D721Med (cell line): ENCODE results near the gene HSP90AA1.
A peak's percentile ranks its signal among the peaks of the same experiment; 100 is the strongest.
"Not testable (repeated sequence)": the region's sequence is repeated elsewhere in the genome, so short reads cannot be mapped to it uniquely, and the experiment has no call there.

Experiments used
- DNase-seq: peaks from one replicate; pipeline ENCODE4 v3.0.0; 2011; ENCODE audit warnings: low spot score; ENCODE audit not compliant: insufficient read length
- FAIRE-seq: peaks from 2 replicates; lab custom pipeline; 2011; peaks lifted over from hg19 to GRCh38; lab: Jason Lieb, UNC
- CTCF ChIP-seq: IDR thresholded peaks from 2 replicates; pipeline ENCODE4 v1.5.1; 2012; ENCODE audit warnings: mild to moderate bottlenecking, control low read depth; ENCODE audit not compliant: insufficient read depth; ENCODE audit errors: missing control alignments

The HSP90AA1 gene

DNA sequence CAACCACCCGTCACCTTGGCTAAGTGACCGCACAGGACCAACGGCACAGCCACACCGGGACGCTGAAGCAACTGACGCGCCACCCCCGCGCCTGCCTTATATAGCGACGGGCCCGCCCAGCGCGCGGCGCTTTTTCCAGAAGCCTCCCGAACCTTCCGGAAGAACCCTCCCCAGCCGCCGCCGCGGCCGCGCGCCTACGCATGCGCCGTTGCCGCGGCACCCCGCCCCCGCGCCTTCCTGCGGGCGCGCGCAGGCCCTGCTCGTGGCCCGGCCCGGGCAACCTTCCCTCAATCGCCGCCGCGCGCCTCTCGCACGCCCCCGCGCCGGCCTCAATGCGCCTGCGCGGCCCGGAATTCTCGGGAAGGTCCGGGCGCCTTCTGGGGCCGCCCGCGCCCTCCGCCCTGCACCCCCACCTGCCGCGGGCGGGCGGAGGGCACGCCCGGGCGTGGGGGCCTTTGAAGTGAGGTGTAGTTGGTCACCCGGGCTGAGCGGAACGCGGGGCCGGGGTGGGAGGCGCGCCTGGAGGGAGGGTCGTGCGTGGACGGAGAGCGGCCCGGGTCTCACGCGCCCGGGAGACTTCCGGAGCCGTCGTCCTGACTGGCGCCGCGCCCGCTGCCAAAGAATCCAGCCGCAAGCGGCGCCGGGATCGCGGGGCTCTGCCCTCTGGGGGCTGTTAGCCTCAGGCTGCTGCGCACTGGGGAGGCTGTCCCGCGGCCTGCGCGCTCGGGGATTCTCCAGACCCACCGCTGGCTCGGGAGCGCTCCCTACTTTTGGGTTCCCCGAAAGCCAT, at the start of gene HSP90AA1:
Gene HSP90AA1 (minus strand): TSS at position 73 of the 790 bp plus-strand sequence. CDS start 666 bp downstream, outside the sequence.
- DNase-seq (peak; percentile 85), FAIRE-seq (no peak)
- no peak for TF ChIP-seq CTCF

GRCh38 chr14:102135456-102135855, 48.6 kb upstream of the HSP90AA1 start:
- DNase-seq, FAIRE-seq: not testable (repeated sequence)

- DNase-seq, FAIRE-seq: not testable (repeated sequence)
Measured at GRCh38 chr14:102134719-102135118, 47.9 kb upstream of the HSP90AA1 start.

DNA sequence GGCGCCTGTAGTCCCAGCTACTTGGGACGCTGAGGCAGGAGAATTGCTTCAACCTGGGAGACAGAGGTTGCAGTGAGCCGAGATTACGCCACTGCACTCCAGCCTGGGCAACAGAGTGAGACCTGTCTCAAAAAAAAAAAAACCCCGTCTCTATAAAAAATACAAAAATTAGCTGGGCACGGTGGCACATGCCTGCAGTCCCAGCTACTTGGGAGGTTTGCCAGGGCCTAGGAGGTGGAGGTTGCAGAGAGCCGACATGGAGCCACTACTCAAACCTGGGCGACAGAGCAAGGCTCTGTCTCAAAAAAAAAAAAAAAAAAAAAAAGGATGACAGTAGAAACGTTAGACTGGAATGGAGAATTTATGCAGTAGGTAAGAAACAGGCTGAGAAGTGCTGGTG, 47.2 kb upstream of the HSP90AA1 start:
- FAIRE-seq, DNase-seq: not testable (repeated sequence)

- DNase-seq, result no peak
- peak; percentile 16 for FAIRE-seq
- no peak for TF ChIP-seq CTCF
Measured at GRCh38 chr14:102131741-102132140, 44.9 kb upstream of the HSP90AA1 start.

DNA sequence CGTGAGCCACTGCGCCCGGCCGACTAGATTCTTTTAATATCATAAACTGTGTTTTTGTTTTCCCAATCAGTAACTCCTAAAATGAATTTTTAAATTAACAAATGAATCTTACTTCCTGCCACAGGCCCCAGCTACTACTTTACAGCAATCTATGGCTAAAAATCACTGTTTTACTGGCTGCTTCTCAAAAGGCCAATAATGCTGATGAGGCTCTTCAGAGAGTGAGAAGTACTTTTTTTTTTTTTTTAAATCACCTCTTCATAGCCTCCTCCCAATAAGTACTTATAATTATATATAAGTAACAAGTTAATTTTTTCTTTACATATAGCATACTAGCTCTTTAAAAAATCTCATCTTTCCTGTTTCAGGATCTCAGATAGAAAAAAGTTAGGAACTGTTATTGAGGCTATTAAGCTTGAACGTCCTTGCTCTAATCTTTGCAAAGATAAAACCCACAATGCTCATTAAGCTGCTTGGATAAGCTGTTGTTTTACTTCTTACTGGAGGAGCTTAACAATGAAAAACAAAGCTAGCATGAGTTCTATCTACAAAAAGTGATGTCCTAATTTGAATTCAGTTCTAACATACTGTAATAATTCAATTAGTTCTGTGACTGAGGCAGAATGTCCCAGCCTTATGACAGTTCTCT, 40.1 kb upstream of the HSP90AA1 start:
- DNase-seq (no peak), FAIRE-seq (peak; percentile 92)

DNA sequence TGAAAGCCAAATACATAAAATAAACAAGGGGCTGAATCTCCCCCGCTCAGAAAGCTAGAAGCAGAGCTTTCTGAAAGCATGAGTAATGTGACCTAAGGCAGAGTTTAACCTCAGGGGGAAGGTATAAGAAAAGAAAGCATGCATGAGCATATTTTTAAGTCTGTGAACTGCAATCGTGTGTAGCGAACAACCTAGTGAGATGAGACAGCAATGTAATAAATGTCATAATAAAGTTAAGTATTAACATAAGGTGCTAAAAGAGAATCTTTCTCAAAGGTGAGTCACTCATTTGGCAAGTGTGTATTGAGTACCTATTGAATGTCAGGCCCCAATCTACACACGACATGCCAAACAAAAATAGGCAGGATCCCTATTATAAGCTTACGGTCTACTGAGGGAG, 38.7 kb upstream of the HSP90AA1 start:
- DNase-seq (no peak), FAIRE-seq (no peak)
- no peak for TF ChIP-seq CTCF

More for the DNA sequence above, 40.1 kb upstream of the HSP90AA1 start:
- no peak for TF ChIP-seq CTCF

- FAIRE-seq (no peak), DNase-seq (no peak)
- no peak for TF ChIP-seq CTCF
Measured at GRCh38 chr14:102124419-102124818, 37.6 kb upstream of the HSP90AA1 start.
